Umbilical cord (tissue), 1 donor: ENCODE results near the gene ZNF430. TPM values are rescaled to one million over a fixed set of nuclear protein-coding genes. Genes with fewer than 3 reads are reported as not detected.

ENCODE experiments used
- total RNA-seq: library from RNA; depleted of rRNA; stranded (reverse); fragments of >200 nt; gene quantifications from one replicate; pipeline ENCODE4 v1.2.3, GENCODE V29; 2014; ENCODE audit warnings: low replicate concordance; ENCODE audit not compliant: insufficient read depth

ZNF430 gene
- total RNA-seq, 1 donor from 2014 or later: 24.6 TPM

Other genes starting within 250 kb of the ZNF430 start
- 10.1 TPM for gene ZNF66, start 244.4 kb upstream of the ZNF430 start, total RNA-seq
- 45.3 TPM for gene ZNF85, start 97.4 kb upstream of the ZNF430 start, total RNA-seq
- gene ZNF714, start 61.5 kb downstream of the ZNF430 start, total RNA-seq: 11.8 TPM
- 20.0 TPM for gene ZNF431, start 121.4 kb downstream of the ZNF430 start, total RNA-seq